CD4-positive, alpha-beta memory T cell (primary cell): Measurements from ENCODE around the gene COL11A1. TPM values are rescaled to one million over a fixed set of nuclear protein-coding genes. Genes with fewer than 3 reads are reported as not detected.

Experiments
- CTCF ChIA-PET: fragments of 350-600 bp; sonication (Branson Sonifier 250); formaldehyde crosslinking; loops from one replicate; lab custom pipeline; 2021; ENCODE audit warnings: inconsistent platforms; ENCODE audit not compliant: partially characterized antibody; lab: Charles Lee
- POLR2A ChIA-PET: fragments of 350-600 bp; sonication (Branson Sonifier 250); formaldehyde crosslinking; loops from one replicate; lab custom pipeline; 2021; ENCODE audit not compliant: partially characterized antibody; lab: Charles Lee
- DNase-seq, 5 donors: peaks; one replicate each; pipeline versions ENCODE4 v3.0.0 to v3.0.0-alpha.2; 2020 to 2022; ENCODE audit warnings: mixed read lengths in 1 of 5
- H3K27ac ChIP-seq: one replicate; pipeline ENCODE4 v1.7.0; 2013; ENCODE audit warnings: low read depth, low read length
- H3K27me3 ChIP-seq: 2 replicates; pipeline ENCODE4 v1.7.0; 2013; ENCODE audit warnings: mild to moderate bottlenecking, low read length, moderate library complexity; ENCODE audit not compliant: insufficient read depth
- H3K36me3 ChIP-seq: 2 replicates; pipeline ENCODE4 v1.7.0; 2013; ENCODE audit warnings: mild to moderate bottlenecking, low read length, moderate library complexity; ENCODE audit not compliant: insufficient read depth
- H3K4me1 ChIP-seq: 2 replicates; pipeline ENCODE4 v1.7.0; 2013; ENCODE audit warnings: mild to moderate bottlenecking, low read length, moderate library complexity; ENCODE audit not compliant: insufficient read depth
- H3K4me3 ChIP-seq, 2 donors: one replicate each; pipeline ENCODE4 v1.7.0; 2013; ENCODE audit warnings: low read length in 2 of 2, mild to moderate bottlenecking in 1 of 2
- H3K9me3 ChIP-seq, 2 donors: one replicate each; pipeline ENCODE4 v1.7.0; 2013; ENCODE audit warnings: low read length in 2 of 2, control low read depth in 1 of 2; ENCODE audit not compliant: control insufficient read depth in 1 of 2
- H3K27ac Mint-ChIP-seq, 7 donors: one replicate each; pipeline ENCODE4 v1.8.0; 2020 to 2021; ENCODE audit warnings: mixed read lengths in 7 of 7, mild to moderate bottlenecking in 6 of 7, inconsistent platforms in 3 of 7, moderate library complexity in 3 of 7
- H3K27me3 Mint-ChIP-seq, 2 donors: one replicate each; pipeline ENCODE4 v1.8.0; 2020 to 2021; ENCODE audit warnings: mixed read lengths in 2 of 2
- H3K36me3 Mint-ChIP-seq, 2 donors: one replicate each; pipeline ENCODE4 v1.8.0; 2020 to 2021; ENCODE audit warnings: mixed read lengths in 2 of 2, inconsistent platforms in 1 of 2, mild to moderate bottlenecking in 1 of 2
- H3K4me1 Mint-ChIP-seq, 4 donors: one replicate each; pipeline ENCODE4 v1.8.0; 2020 to 2021; ENCODE audit warnings: mixed read lengths in 4 of 4, mild to moderate bottlenecking in 1 of 4
- H3K4me3 Mint-ChIP-seq, 8 donors: one replicate each; pipeline ENCODE4 v1.8.0; 2020 to 2021; ENCODE audit warnings: mixed read lengths in 8 of 8, mild to moderate bottlenecking in 7 of 8, moderate library complexity in 6 of 8, inconsistent platforms in 3 of 8
- H3K9me3 Mint-ChIP-seq, 8 donors: one replicate each; pipeline ENCODE4 v1.8.0; 2020 to 2021; ENCODE audit warnings: mixed read lengths in 8 of 8, mild to moderate bottlenecking in 5 of 8, inconsistent platforms in 3 of 8, moderate library complexity in 1 of 8
- intact Hi-C: fragments of 100-400 bp; cut with micrococcal nuclease; formaldehyde crosslinking; loops from one replicate; pipeline ENCODE4 v1.15.1; 2023
- polyA plus RNA-seq, 2 donors: library from polyadenylated mRNA; unstranded; fragments of 300-500 nt; fragmentation: Illumina TruSeq; gene quantifications; one replicate each; pipeline ENCODE4 v1.2.3, GENCODE V29; 2021
- total RNA-seq, 2 experiments: library from RNA; stranded (reverse); gene quantifications; one replicate each; pipeline ENCODE4 v1.2.3, GENCODE V29; 2021

Gene COL11A1
- total and polyA plus RNA-seq, 4 experiments from 2014 or later: not detected

DNA sequence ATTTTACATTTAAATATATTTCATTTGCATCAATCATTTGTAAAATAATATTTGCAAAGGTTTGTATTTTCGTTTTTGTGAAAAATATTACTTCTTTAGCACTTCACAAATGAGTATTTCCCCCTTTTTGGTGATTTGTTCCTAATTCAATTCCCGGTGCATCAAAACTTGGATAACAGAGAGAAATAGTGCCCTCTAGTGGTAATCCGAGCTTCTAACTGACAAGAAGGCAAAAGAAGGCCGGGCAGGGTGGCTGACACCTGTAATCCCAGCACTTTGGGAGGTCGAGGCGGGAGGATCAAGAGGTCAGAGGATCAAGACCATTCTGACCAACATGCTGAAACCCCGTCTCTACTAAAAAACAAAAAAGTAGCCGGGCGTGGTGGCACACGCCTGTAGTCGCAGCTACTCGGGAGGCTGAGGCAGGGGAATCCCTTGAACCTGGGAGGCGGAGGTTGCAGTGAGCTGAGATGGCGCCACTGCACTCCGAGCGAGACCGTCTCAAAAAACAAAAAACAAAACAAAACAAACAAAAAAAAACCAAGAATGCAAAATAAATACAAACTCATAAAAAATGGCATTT lies 137.7 kb downstream of the COL11A1 start:
- POLR2A ChIA-PET: no interaction called here
- H3K9me3 ChIP-seq: no peaks in the 10 kb centered on the region
- Mint-ChIP-seq H3K9me3 (peaks cover 0 to 2% (median 0%) of the 10 kb centered on the region in 8 donors), H3K4me1 (no peaks in the 10 kb centered on the region), H3K27me3 (no peaks in the 10 kb centered on the region), H3K4me3 (no peak overlapping the region), H3K36me3 (no peaks in the 10 kb centered on the region), H3K27ac (no peak overlapping the region)
- intact Hi-C loops: no loop called here
- H3K27ac ChIP-seq: no peak overlapping the region
- no peaks in the 10 kb centered on the region for H3K27me3 ChIP-seq
- H3K36me3 ChIP-seq: no peaks in the 10 kb centered on the region
- CTCF ChIA-PET: interaction anchor here (0.9 kb wide), 1 partner anchor 11 kb away, joined by 3 read pairs; no protein-coding TSS in a partner anchor
- no peak overlapping the region for H3K4me3 ChIP-seq
- H3K4me1 ChIP-seq: no peaks in the 10 kb centered on the region
- peak in 3 of 5 donors; percentile 2 to 6 (median 6) for DNase-seq

DNA sequence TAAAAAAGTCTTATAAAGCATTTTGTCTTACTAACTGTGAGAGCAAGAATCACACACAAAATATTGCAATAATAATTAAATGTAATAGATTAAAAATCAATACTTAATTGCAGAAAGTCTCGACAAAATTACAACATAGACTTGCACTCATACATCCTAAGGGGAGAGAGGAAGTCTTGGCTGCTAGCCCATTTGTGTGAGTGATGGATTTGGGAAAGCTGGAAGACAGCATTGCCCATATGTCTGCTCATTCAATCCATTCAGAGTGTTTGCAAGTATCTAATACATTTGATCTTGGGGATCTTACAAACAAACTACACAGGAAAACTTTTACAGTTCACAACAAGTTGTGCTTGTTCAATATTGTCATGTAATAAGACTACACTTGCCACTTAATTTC lies 140.5 kb downstream of the COL11A1 start:
- peaks cover 0 to 2% (median 0%) of the 10 kb centered on the region in 8 donors for H3K9me3 Mint-ChIP-seq
- Histone ChIP-seq H3K27ac (no peak overlapping the region), H3K36me3 (no peaks in the 10 kb centered on the region), H3K27me3 (no peaks in the 10 kb centered on the region), H3K4me1 (no peaks in the 10 kb centered on the region), H3K9me3 (no peaks in the 10 kb centered on the region), H3K4me3 (no peak overlapping the region)
- H3K36me3 Mint-ChIP-seq: no peaks in the 10 kb centered on the region
- DNase-seq: no peak
- H3K4me1 Mint-ChIP-seq: no peaks in the 10 kb centered on the region
- intact Hi-C loops: no loop called here
- H3K4me3 Mint-ChIP-seq: no peak overlapping the region
- no peak overlapping the region for H3K27ac Mint-ChIP-seq
- ChIA-PET POLR2A (no interaction called here), CTCF (no interaction called here)
- H3K27me3 Mint-ChIP-seq: no peaks in the 10 kb centered on the region

DNA sequence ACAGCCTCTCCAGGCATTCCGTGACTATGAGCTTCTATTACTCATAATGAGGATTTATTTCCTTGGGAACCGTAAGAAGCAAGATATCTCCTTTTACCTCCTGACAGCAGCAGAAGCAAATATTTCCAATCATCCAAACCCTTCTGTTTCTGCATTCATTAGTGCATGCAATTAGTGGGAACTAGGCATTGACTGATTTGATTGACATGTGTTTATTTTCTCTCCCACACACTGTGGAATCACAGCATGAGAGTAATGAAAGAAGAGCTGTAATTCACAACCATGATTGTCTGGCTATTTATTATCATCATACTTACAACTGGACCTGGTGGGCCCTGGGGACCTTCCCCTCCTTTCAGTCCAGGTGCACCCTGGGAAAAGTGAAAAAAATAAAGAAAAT lies 146.8 kb downstream of the COL11A1 start:
- Histone ChIP-seq H3K4me1 (no peaks in the 10 kb centered on the region), H3K36me3 (no peaks in the 10 kb centered on the region), H3K27me3 (no peaks in the 10 kb centered on the region), H3K9me3 (no peaks in the 10 kb centered on the region), H3K27ac (no peak overlapping the region), H3K4me3 (no peak overlapping the region)
- DNase-seq: no peak
- ChIA-PET POLR2A (no interaction called here), CTCF (no interaction called here)
- Mint-ChIP-seq H3K4me3 (no peak overlapping the region), H3K27ac (no peak overlapping the region), H3K4me1 (no peaks in the 10 kb centered on the region), H3K36me3 (no peaks in the 10 kb centered on the region), H3K9me3 (peaks cover 0 to 2% (median 0%) of the 10 kb centered on the region in 8 donors), H3K27me3 (no peaks in the 10 kb centered on the region)
- intact Hi-C loops: no loop called here

DNA sequence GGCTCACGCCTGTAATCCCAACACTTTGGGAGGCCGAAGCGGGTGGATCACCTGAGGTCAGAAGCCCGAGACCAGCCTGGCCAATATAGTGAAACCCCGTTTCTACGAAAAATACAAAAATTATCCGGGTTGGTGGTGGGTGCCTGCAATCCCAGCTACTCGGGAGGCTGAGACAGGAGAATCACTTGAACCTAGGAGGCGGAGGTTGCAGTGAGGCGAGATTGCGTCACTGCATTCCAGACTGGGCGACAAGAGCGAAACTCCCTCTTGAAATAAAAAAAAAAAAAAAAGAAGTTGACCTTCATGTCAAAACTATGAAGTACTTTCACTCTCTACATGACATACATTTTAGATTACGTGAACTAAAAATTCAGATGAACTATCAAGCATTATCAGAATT lies 153.7 kb downstream of the COL11A1 start:
- no peak overlapping the region for H3K27ac Mint-ChIP-seq
- no peaks in the 10 kb centered on the region for H3K36me3 ChIP-seq
- no peaks in the 10 kb centered on the region for H3K4me1 Mint-ChIP-seq
- no peaks in the 10 kb centered on the region for H3K4me1 ChIP-seq
- H3K27me3 ChIP-seq: no peaks in the 10 kb centered on the region
- H3K9me3 ChIP-seq: no peaks in the 10 kb centered on the region
- CTCF ChIA-PET: no interaction called here
- H3K27ac ChIP-seq: no peak overlapping the region
- H3K9me3 Mint-ChIP-seq: peaks cover 0 to 3% (median under 1%) of the 10 kb centered on the region in 8 donors
- no peak overlapping the region for H3K4me3 Mint-ChIP-seq
- no peak overlapping the region for H3K4me3 ChIP-seq
- intact Hi-C loops: no loop called here
- no peaks in the 10 kb centered on the region for H3K36me3 Mint-ChIP-seq
- no peaks in the 10 kb centered on the region for H3K27me3 Mint-ChIP-seq
- DNase-seq: no peak
- POLR2A ChIA-PET: no interaction called here

DNA sequence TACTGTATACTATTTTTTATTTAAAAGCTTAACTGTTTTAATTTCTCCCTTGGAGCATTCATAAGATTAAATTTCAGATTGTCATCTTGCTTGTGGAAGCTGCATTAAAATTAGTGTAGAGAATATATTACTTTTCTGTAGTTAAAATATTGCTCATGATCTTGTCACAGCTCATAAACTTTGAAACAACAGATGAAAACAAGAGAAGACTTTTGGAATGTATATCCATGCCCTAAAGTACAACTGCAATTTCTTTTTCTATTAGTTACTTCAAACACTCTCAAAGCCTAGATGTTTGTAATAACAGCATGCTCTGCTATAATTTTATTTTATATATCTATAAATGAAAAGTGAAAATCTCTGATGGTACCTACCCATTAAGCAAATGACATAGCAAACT lies 155.9 kb downstream of the COL11A1 start:
- Histone ChIP-seq H3K4me1 (no peaks in the 10 kb centered on the region), H3K27me3 (no peaks in the 10 kb centered on the region), H3K36me3 (no peaks in the 10 kb centered on the region), H3K4me3 (no peak overlapping the region), H3K27ac (no peak overlapping the region), H3K9me3 (no peaks in the 10 kb centered on the region)
- no peaks in the 10 kb centered on the region for H3K4me1 Mint-ChIP-seq
- ChIA-PET POLR2A (no interaction called here), CTCF (no interaction called here)
- no peak overlapping the region for H3K4me3 Mint-ChIP-seq
- peaks cover 0 to 3% (median under 1%) of the 10 kb centered on the region in 8 donors for H3K9me3 Mint-ChIP-seq
- DNase-seq: no peak
- H3K27ac Mint-ChIP-seq: no peak overlapping the region
- intact Hi-C loops: no loop called here
- H3K27me3 Mint-ChIP-seq: no peaks in the 10 kb centered on the region
- no peaks in the 10 kb centered on the region for H3K36me3 Mint-ChIP-seq

DNA sequence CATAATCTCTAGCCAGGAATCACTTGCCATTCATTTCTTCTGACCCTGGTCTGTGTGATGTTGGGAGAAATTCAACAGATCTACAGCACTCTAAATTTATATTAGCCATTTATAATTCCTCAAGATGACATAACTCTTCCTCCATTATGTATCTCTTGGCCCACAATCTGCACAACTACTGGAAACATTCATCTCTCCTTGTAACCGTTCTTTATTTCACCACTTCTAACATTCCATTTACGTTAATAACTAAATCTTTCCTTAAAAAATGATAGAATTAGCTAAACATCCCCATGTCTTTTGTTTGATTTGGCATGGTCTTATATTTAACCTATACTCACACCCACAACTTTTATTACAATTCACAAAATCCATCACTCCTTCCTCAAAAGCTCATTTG lies 166.0 kb downstream of the COL11A1 start:
- Histone ChIP-seq H3K36me3 (no peaks in the 10 kb centered on the region), H3K4me3 (no peak overlapping the region), H3K27ac (no peak overlapping the region), H3K9me3 (no peaks in the 10 kb centered on the region), H3K4me1 (no peaks in the 10 kb centered on the region), H3K27me3 (no peaks in the 10 kb centered on the region)
- ChIA-PET POLR2A (no interaction called here), CTCF (no interaction called here)
- no peaks in the 10 kb centered on the region for H3K27me3 Mint-ChIP-seq
- intact Hi-C loops: no loop called here
- H3K9me3 Mint-ChIP-seq: peaks cover 0 to 3% (median 0%) of the 10 kb centered on the region in 8 donors
- H3K4me3 Mint-ChIP-seq: no peak overlapping the region
- DNase-seq: no peak
- H3K36me3 Mint-ChIP-seq: no peaks in the 10 kb centered on the region
- H3K27ac Mint-ChIP-seq: peak overlapping the region in 1 of 7 donors; percentile 2
- no peaks in the 10 kb centered on the region for H3K4me1 Mint-ChIP-seq

DNA sequence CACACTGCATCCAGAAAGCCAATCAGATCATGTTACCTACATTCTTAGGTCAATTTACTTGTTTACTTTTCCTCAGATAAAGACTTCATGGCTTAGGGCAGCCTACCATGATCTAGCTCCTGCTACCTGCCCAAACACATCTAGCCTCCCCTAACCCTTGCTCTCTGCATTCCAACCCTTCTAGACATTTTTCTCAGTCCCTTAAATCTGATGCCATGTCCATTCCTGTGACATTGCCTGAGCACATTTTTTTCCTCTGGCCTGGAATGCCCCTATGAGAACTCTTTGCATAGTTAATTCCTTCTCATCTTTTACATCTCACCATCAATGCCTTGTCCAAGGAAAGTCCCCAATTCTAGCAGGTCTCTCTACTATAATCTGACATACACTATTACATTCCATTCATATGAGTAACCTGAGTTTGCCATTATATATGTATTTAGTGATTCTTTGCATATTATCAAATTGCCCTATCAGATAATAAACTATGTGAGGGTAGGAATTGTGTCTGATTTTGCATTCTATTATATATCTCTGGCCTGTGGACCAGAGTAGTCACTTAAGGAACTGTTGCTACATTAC lies 166.9 kb downstream of the COL11A1 start:
- Histone ChIP-seq H3K27me3 (no peaks in the 10 kb centered on the region), H3K4me1 (no peaks in the 10 kb centered on the region), H3K4me3 (no peak overlapping the region), H3K9me3 (no peaks in the 10 kb centered on the region), H3K36me3 (no peaks in the 10 kb centered on the region), H3K27ac (no peak overlapping the region)
- Mint-ChIP-seq H3K27me3 (no peaks in the 10 kb centered on the region), H3K4me3 (no peak overlapping the region), H3K36me3 (no peaks in the 10 kb centered on the region), H3K27ac (no peak overlapping the region), H3K9me3 (peaks cover 0 to 3% (median 0%) of the 10 kb centered on the region in 8 donors), H3K4me1 (no peaks in the 10 kb centered on the region)
- intact Hi-C loops: no loop called here
- CTCF ChIA-PET: no interaction called here
- DNase-seq: no peak
- POLR2A ChIA-PET: no interaction called here
